SK-N-SH treated with all-trans-retinoic acid at 6 μM for 48 hours (cell line): ENCODE results near the gene FAM89B.

Experiments used
- ATAC-seq: fragments of 200-7000 bp; cut with Tn5 transposase; 3 replicates; pipeline ENCODE4 v1.9.1; 2020; ENCODE audit warnings: mild to moderate bottlenecking, moderate library complexity
- ARNTL ChIP-seq: fragments of 450-650 bp; formaldehyde crosslinking; IDR thresholded peaks from 2 replicates; pipeline ENCODE4 v1.5.0; 2020; ENCODE audit warnings: low read depth, mild to moderate bottlenecking, moderate library complexity, borderline replicate concordance
- BACH2 ChIP-seq: fragments of 250-450 bp; sonication (Bioruptor Pico); IDR thresholded peaks from 2 replicates; pipeline ENCODE4 v1.9.0; 2021; ENCODE audit warnings: mild to moderate bottlenecking, borderline replicate concordance
- CSDC2 ChIP-seq: fragments of 250-450 bp; sonication (Bioruptor Pico); IDR thresholded peaks from 2 replicates; pipeline ENCODE4 v1.5.0; 2020; ENCODE audit warnings: mild to moderate bottlenecking, moderate library complexity
- GLIS3 ChIP-seq: fragments of 250-450 bp; sonication (Bioruptor Pico); IDR thresholded peaks from 2 replicates; pipeline ENCODE4 v1.5.0; 2020; ENCODE audit warnings: mild to moderate bottlenecking, moderate library complexity
- ISL1 ChIP-seq: fragments of 250-450 bp; sonication (Bioruptor Pico); IDR thresholded peaks from 2 replicates; pipeline ENCODE4 v2.1.2; 2022; ENCODE audit warnings: mild to moderate bottlenecking, moderate library complexity
- OSR1 ChIP-seq: fragments of 250-450 bp; sonication (Bioruptor Pico); IDR thresholded peaks from 2 replicates; pipeline ENCODE4 v1.8.0; 2022; ENCODE audit warnings: moderate library complexity, mild to moderate bottlenecking, inconsistent platforms
- PPARA ChIP-seq: fragments of 250-450 bp; sonication (Bioruptor Pico); IDR thresholded peaks from 2 replicates; pipeline ENCODE4 v1.5.0; 2020; ENCODE audit warnings: mild to moderate bottlenecking, borderline replicate concordance
- RARB ChIP-seq: fragments of 250-450 bp; sonication (Bioruptor Pico); IDR thresholded peaks from 2 replicates; pipeline ENCODE4 v1.8.0; 2021; ENCODE audit warnings: mild to moderate bottlenecking, moderate library complexity
- SNAI2 ChIP-seq: fragments of 250-450 bp; sonication (Bioruptor Pico); IDR thresholded peaks from 2 replicates; pipeline ENCODE4 v1.5.0; 2020; ENCODE audit warnings: mild to moderate bottlenecking, moderate library complexity
- TCF4 ChIP-seq: fragments of 250-450 bp; sonication (Bioruptor Pico); IDR thresholded peaks from 2 replicates; pipeline ENCODE4 v1.8.0; 2021; ENCODE audit warnings: mild to moderate bottlenecking, moderate library complexity, borderline replicate concordance
- TOX ChIP-seq: fragments of 250-450 bp; sonication (Bioruptor Pico); IDR thresholded peaks from 2 replicates; pipeline ENCODE4 v1.8.0; 2021; ENCODE audit warnings: mild to moderate bottlenecking, moderate library complexity, borderline replicate concordance
- ZC3H10 ChIP-seq: fragments of 250-450 bp; sonication (Bioruptor Pico); IDR thresholded peaks from 2 replicates; pipeline ENCODE4 v1.5.1; 2021; ENCODE audit warnings: mild to moderate bottlenecking, moderate library complexity
- ZFP3 ChIP-seq: fragments of 250-450 bp; sonication (Bioruptor Pico); IDR thresholded peaks from 2 replicates; pipeline ENCODE4 v1.5.0; 2020; ENCODE audit warnings: mild to moderate bottlenecking, moderate library complexity
- ZFP30 ChIP-seq: fragments of 450-650 bp; formaldehyde crosslinking; IDR thresholded peaks from 2 replicates; pipeline ENCODE4 v1.5.0; 2022; ENCODE audit warnings: mild to moderate bottlenecking, moderate library complexity
- ZNF565 ChIP-seq: fragments of 450-650 bp; formaldehyde crosslinking; conservative IDR thresholded peaks from 2 replicates; pipeline ENCODE4 v1.5.0; 2020; ENCODE audit warnings: low read depth, mild to moderate bottlenecking, moderate library complexity
- TF ChIP-seq, protein P1 (sequence below): fragments of 250-450 bp; sonication (Bioruptor Pico); IDR thresholded peaks from 2 replicates; pipeline ENCODE4 v1.5.0; 2020; ENCODE audit warnings: mild to moderate bottlenecking, moderate library complexity
- TF ChIP-seq, protein P2 (sequence below): fragments of 250-450 bp; sonication (Bioruptor Pico); IDR thresholded peaks from 2 replicates; pipeline ENCODE4 v1.5.1; 2020; ENCODE audit warnings: low read depth, mild to moderate bottlenecking, moderate library complexity
- TF ChIP-seq, protein P3 (sequence below): fragments of 250-450 bp; sonication (Bioruptor Pico); IDR thresholded peaks from 2 replicates; pipeline ENCODE4 v1.5.1; 2021; ENCODE audit warnings: mild to moderate bottlenecking, moderate library complexity
- TF ChIP-seq, protein P4 (sequence below): fragments of 250-450 bp; sonication (Bioruptor Pico); IDR thresholded peaks from 2 replicates; pipeline ENCODE4 v1.8.0; 2021; ENCODE audit warnings: low read depth, mild to moderate bottlenecking, moderate library complexity, borderline replicate concordance
- TF ChIP-seq, protein P5 (sequence below): fragments of 250-450 bp; sonication (Bioruptor Pico); IDR thresholded peaks from 2 replicates; pipeline ENCODE4 v1.8.0; 2020; ENCODE audit warnings: mild to moderate bottlenecking, moderate library complexity, borderline replicate concordance

FAM89B gene

DNA sequence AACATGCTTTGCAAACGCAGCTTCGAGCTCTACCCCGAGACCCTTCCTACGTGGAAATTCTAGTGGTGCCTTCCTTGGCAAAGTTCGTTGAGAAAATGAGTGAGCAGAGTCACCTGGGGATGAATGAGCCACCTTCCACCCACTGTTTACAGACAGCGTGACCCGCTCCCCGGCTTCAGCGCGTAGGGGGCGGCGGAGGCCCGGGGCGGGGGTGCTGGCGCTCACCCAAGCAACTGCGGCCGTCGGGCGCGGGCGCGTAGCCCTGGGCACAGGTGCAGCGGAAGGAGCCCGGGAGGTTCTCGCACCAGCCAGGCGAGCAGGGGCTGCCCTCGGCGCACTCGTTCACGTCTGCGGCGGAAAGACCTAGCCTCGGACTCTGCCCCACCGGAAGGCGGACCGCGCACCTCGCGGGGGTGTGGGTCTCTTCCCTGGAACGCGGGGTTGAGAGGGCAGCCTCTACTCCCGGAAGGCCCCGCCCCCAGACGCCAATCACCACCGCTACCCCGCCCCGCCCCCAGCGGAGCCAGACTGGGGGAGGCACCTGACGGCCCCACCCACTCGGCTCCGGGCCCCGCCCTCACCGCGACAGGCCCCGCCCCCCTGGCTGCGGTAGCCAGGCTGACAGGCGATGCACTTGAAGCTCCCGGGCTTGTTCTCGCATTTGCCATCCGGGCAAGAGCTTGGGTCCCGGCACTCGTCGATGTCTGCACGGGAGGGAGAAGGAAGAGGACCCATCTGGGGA is 25.9 kb upstream of the FAM89B start:
- no peak; the same call in 2 of the 3 replicates for ATAC-seq
- no peak for TF ChIP-seq SNAI2 (CRISPR knock-in tag)
- no peak for TF ChIP-seq ISL1 (CRISPR knock-in tag)
- TF ChIP-seq ZNF565: no peak

DNA sequence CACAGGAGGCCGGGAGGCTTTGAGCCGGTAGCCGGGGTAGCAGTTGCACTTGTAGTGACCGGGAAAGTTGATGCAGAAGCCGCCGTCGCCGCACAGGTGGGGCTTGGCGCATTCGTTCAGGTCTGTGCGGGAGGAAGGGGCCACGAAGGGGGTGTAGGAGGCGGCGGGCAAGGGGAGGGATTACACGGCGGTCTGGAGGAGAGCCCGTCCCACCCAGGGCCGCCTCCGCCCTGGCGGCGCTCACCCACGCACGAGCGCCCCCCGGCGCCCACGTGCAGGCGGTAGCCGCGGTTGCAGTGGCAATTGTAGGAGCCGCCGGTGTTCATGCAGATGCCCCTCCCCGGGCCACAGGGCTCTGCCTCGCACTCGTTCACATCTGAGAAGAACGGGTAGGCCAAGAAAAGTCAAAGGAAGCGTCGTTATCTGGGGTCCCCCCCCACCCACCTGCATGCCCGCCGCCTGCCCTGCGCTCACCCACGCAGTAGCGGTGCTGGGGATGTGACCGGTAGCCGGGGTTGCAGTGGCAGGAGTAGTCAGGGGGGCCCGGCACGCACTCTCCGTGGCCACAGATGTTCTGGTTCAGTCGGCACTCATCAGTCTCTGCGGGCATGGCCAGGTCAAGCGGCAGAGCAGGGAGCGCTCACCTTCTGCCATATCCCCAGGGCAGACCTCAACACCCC is 24.8 kb upstream of the FAM89B start:
- no peak for TF ChIP-seq ZNF565
- TF ChIP-seq ZFP3: no peak
- no peak for TF ChIP-seq GLIS3 (CRISPR knock-in tag)
- TF ChIP-seq TCF4 (CRISPR knock-in tag): no peak
- TF ChIP-seq PPARA: no peak
- TF ChIP-seq ZFP30 (CRISPR knock-in tag): no peak
- TF ChIP-seq, protein P1, sequence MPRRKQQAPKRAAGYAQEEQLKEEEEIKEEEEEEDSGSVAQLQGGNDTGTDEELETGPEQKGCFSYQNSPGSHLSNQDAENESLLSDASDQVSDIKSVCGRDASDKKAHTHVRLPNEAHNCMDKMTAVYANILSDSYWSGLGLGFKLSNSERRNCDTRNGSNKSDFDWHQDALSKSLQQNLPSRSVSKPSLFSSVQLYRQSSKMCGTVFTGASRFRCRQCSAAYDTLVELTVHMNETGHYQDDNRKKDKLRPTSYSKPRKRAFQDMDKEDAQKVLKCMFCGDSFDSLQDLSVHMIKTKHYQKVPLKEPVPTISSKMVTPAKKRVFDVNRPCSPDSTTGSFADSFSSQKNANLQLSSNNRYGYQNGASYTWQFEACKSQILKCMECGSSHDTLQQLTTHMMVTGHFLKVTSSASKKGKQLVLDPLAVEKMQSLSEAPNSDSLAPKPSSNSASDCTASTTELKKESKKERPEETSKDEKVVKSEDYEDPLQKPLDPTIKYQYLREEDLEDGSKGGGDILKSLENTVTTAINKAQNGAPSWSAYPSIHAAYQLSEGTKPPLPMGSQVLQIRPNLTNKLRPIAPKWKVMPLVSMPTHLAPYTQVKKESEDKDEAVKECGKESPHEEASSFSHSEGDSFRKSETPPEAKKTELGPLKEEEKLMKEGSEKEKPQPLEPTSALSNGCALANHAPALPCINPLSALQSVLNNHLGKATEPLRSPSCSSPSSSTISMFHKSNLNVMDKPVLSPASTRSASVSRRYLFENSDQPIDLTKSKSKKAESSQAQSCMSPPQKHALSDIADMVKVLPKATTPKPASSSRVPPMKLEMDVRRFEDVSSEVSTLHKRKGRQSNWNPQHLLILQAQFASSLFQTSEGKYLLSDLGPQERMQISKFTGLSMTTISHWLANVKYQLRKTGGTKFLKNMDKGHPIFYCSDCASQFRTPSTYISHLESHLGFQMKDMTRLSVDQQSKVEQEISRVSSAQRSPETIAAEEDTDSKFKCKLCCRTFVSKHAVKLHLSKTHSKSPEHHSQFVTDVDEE (CRISPR knock-in tag): no peak
- no peak for TF ChIP-seq BACH2 (CRISPR knock-in tag)
- no peak for TF ChIP-seq ARNTL (CRISPR knock-in tag)
- TF ChIP-seq, protein P2, sequence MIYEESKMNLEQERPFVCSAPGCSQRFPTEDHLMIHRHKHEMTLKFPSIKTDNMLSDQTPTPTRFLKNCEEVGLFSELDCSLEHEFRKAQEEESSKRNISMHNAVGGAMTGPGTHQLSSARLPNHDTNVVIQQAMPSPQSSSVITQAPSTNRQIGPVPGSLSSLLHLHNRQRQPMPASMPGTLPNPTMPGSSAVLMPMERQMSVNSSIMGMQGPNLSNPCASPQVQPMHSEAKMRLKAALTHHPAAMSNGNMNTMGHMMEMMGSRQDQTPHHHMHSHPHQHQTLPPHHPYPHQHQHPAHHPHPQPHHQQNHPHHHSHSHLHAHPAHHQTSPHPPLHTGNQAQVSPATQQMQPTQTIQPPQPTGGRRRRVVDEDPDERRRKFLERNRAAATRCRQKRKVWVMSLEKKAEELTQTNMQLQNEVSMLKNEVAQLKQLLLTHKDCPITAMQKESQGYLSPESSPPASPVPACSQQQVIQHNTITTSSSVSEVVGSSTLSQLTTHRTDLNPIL (CRISPR knock-in tag): no peak
- TF ChIP-seq SNAI2 (CRISPR knock-in tag): no peak
- TF ChIP-seq ISL1 (CRISPR knock-in tag): no peak
- TF ChIP-seq, protein P3, sequence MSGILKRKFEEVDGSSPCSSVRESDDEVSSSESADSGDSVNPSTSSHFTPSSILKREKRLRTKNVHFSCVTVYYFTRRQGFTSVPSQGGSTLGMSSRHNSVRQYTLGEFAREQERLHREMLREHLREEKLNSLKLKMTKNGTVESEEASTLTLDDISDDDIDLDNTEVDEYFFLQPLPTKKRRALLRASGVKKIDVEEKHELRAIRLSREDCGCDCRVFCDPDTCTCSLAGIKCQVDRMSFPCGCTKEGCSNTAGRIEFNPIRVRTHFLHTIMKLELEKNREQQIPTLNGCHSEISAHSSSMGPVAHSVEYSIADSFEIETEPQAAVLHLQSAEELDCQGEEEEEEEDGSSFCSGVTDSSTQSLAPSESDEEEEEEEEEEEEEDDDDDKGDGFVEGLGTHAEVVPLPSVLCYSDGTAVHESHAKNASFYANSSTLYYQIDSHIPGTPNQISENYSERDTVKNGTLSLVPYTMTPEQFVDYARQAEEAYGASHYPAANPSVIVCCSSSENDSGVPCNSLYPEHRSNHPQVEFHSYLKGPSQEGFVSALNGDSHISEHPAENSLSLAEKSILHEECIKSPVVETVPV: no peak
- ATAC-seq: no peak

DNA sequence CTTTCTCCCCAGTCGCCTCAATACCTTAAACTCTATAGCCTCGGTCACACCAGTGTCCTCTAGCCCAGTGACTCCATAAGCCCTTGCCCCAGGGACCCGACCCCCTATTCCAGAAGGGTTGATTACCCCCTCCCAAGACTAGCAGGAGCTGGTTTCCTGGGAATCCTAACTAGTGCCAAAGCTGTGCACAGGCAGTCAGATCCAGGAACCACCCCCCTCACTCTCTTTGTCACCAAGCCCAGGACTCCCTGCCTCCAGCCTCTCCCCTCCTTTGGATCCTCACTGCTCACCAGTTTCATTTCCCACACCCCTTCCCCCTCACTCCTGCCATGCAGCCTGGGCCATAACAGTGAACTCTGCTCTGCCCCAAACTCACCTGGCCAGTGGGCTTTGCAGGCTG is 23.9 kb upstream of the FAM89B start:
- no peak for ATAC-seq
- TF ChIP-seq ZNF565: no peak
- TF ChIP-seq OSR1 (CRISPR knock-in tag): no peak
- TF ChIP-seq TOX: no peak
- TF ChIP-seq, protein P3: no peak
- no peak for TF ChIP-seq GLIS3 (CRISPR knock-in tag)

DNA sequence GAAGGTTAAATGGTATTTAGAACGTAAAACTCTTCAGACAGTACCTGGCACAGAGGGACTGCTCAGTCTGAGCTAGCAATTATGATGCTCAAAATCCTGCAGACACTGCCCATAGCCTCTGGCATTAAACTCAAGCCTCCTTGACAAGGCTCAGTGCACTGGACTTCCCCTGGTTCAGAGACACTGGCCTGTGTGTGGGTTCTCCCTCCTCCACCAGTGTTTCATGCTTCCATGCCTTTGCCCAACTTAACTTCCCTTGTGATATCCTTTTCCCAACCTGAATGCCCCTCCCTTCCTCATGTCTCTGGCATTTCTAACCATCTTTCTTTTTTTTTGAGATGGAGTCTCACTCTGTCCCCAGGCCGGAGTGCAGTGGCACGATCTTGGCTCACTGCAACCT is 23.2 kb upstream of the FAM89B start:
- no peak for ATAC-seq
- TF ChIP-seq, protein P2 (CRISPR knock-in tag): no peak
- TF ChIP-seq, protein P4, sequence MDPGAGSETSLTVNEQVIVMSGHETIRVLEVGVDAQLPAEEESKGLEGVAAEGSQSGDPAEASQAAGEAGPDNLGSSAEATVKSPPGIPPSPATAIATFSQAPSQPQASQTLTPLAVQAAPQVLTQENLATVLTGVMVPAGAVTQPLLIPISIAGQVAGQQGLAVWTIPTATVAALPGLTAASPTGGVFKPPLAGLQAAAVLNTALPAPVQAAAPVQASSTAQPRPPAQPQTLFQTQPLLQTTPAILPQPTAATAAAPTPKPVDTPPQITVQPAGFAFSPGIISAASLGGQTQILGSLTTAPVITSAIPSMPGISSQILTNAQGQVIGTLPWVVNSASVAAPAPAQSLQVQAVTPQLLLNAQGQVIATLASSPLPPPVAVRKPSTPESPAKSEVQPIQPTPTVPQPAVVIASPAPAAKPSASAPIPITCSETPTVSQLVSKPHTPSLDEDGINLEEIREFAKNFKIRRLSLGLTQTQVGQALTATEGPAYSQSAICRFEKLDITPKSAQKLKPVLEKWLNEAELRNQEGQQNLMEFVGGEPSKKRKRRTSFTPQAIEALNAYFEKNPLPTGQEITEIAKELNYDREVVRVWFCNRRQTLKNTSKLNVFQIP (CRISPR knock-in tag): no peak
- TF ChIP-seq PPARA (no peak), SNAI2 (CRISPR knock-in tag) (no peak), CSDC2 (CRISPR knock-in tag) (no peak), ZFP3 (no peak), ARNTL (CRISPR knock-in tag) (no peak), TOX (no peak), ZFP30 (CRISPR knock-in tag) (no peak), BACH2 (CRISPR knock-in tag) (no peak), ZC3H10 (CRISPR knock-in tag) (no peak), RARB (CRISPR knock-in tag) (no peak), ISL1 (CRISPR knock-in tag) (no peak)
- TF ChIP-seq, protein P3: no peak
- TF ChIP-seq, protein P5, sequence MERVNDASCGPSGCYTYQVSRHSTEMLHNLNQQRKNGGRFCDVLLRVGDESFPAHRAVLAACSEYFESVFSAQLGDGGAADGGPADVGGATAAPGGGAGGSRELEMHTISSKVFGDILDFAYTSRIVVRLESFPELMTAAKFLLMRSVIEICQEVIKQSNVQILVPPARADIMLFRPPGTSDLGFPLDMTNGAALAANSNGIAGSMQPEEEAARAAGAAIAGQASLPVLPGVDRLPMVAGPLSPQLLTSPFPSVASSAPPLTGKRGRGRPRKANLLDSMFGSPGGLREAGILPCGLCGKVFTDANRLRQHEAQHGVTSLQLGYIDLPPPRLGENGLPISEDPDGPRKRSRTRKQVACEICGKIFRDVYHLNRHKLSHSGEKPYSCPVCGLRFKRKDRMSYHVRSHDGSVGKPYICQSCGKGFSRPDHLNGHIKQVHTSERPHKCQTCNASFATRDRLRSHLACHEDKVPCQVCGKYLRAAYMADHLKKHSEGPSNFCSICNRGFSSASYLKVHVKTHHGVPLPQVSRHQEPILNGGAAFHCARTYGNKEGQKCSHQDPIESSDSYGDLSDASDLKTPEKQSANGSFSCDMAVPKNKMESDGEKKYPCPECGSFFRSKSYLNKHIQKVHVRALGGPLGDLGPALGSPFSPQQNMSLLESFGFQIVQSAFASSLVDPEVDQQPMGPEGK (CRISPR knock-in tag): no peak
